Activated naive CD4-positive, alpha-beta T cell treated with anti-CD3 and anti-CD28 coated beads, Interleukin-2, amount 10 ng/mL, durations not matched to agents 7 days and 5 days (primary cell): ENCODE measurements around the gene SLC45A1.

Experiments used
- CTCF ChIA-PET: fragments of 350-600 bp; sonication (Branson Sonifier 250); formaldehyde crosslinking; loops from one replicate; lab custom pipeline; 2021; ENCODE audit warnings: antibody characterized with exemption; lab: Charles Lee
- DNase-seq: peaks from one replicate; pipeline ENCODE4 v3.0.0-alpha.2; 2020
- H3K27ac Mint-ChIP-seq: one replicate; pipeline ENCODE4 v1.8.0; 2021; ENCODE audit warnings: mild to moderate bottlenecking, moderate library complexity, mixed read lengths
- H3K27me3 Mint-ChIP-seq: one replicate; pipeline ENCODE4 v1.8.0; 2021; ENCODE audit warnings: mild to moderate bottlenecking, mixed read lengths
- H3K36me3 Mint-ChIP-seq: one replicate; pipeline ENCODE4 v1.8.0; 2021; ENCODE audit warnings: mixed read lengths
- H3K4me1 Mint-ChIP-seq: one replicate; pipeline ENCODE4 v1.8.0; 2021; ENCODE audit warnings: mixed read lengths
- H3K4me3 Mint-ChIP-seq: one replicate; pipeline ENCODE4 v1.8.0; 2021; ENCODE audit warnings: mild to moderate bottlenecking, moderate library complexity, mixed read lengths
- H3K9me3 Mint-ChIP-seq: one replicate; pipeline ENCODE4 v1.8.0; 2021; ENCODE audit warnings: mixed read lengths

The SLC45A1 gene

GRCh38 chr1:8294170-8294697 lies 23.7 kb upstream of the SLC45A1 start:
- Mint-ChIP-seq H3K27ac (no peak overlapping the region), H3K27me3 (peaks cover 16% of the 10 kb centered on the region), H3K36me3 (no peaks in the 10 kb centered on the region), H3K4me1 (no peaks in the 10 kb centered on the region), H3K9me3 (no peaks in the 10 kb centered on the region), H3K4me3 (no peak overlapping the region)
- CTCF ChIA-PET: interaction anchor here (1.1 kb wide), 1 partner anchor 319 kb away, joined by 3 read pairs; no protein-coding TSS in a partner anchor
- no peak for DNase-seq

- H3K4me3 Mint-ChIP-seq: no peak overlapping the region
- no peaks in the 10 kb centered on the region for H3K36me3 Mint-ChIP-seq
- no peak overlapping the region for H3K27ac Mint-ChIP-seq
- H3K4me1 Mint-ChIP-seq: no peaks in the 10 kb centered on the region
- no peak for DNase-seq
- CTCF ChIA-PET: interaction anchor here (0.9 to 1.4 kb wide), 2 partner anchors 58 to 282 kb away, joined by 5 read pairs; no protein-coding TSS in a partner anchor
- peaks cover 24% of the 10 kb centered on the region for H3K27me3 Mint-ChIP-seq
- H3K9me3 Mint-ChIP-seq: no peaks in the 10 kb centered on the region
Observed at GRCh38 chr1:8297245-8297644, 20.7 kb upstream of the SLC45A1 start.

GRCh38 chr1:8299963-8300362 lies 18.0 kb upstream of the SLC45A1 start:
- H3K4me1 Mint-ChIP-seq: no peaks in the 10 kb centered on the region
- no peak overlapping the region for H3K27ac Mint-ChIP-seq
- H3K4me3 Mint-ChIP-seq: no peak overlapping the region
- no peak for DNase-seq
- H3K36me3 Mint-ChIP-seq: no peaks in the 10 kb centered on the region
- no peaks in the 10 kb centered on the region for H3K9me3 Mint-ChIP-seq
- peaks cover 16% of the 10 kb centered on the region for H3K27me3 Mint-ChIP-seq
- CTCF ChIA-PET: no interaction called here

GRCh38 chr1:8302081-8302956 lies 15.6 kb upstream of the SLC45A1 start:
- Mint-ChIP-seq H3K9me3 (no peaks in the 10 kb centered on the region), H3K27ac (no peak overlapping the region), H3K4me3 (no peak overlapping the region), H3K27me3 (peaks cover 24% of the 10 kb centered on the region), H3K36me3 (no peaks in the 10 kb centered on the region), H3K4me1 (no peaks in the 10 kb centered on the region)
- no peak for DNase-seq
- CTCF ChIA-PET: interaction anchor here (0.7 to 1.7 kb wide), 4 partner anchors 12 to 322 kb away, joined by 3 to 6 read pairs (median 3); no protein-coding TSS in a partner anchor

- no peak overlapping the region for H3K4me3 Mint-ChIP-seq
- H3K27ac Mint-ChIP-seq: no peak overlapping the region
- no peaks in the 10 kb centered on the region for H3K4me1 Mint-ChIP-seq
- H3K9me3 Mint-ChIP-seq: no peaks in the 10 kb centered on the region
- CTCF ChIA-PET: interaction anchor here (1.1 kb wide), 1 partner anchor 271 kb away, joined by 3 read pairs; no protein-coding TSS in a partner anchor
- no peaks in the 10 kb centered on the region for H3K36me3 Mint-ChIP-seq
- H3K27me3 Mint-ChIP-seq: peaks cover 29% of the 10 kb centered on the region
- no peak for DNase-seq
Observed at GRCh38 chr1:8303141-8303540, 14.8 kb upstream of the SLC45A1 start.

- Mint-ChIP-seq H3K27ac (no peak overlapping the region), H3K27me3 (peaks cover 33% of the 10 kb centered on the region), H3K36me3 (no peaks in the 10 kb centered on the region), H3K9me3 (no peaks in the 10 kb centered on the region), H3K4me1 (no peaks in the 10 kb centered on the region), H3K4me3 (no peak overlapping the region)
- CTCF ChIA-PET: interaction anchor here (1.1 kb wide), 1 partner anchor 272 kb away, joined by 3 read pairs; no protein-coding TSS in a partner anchor
- DNase-seq: no peak
Observed at GRCh38 chr1:8303876-8304275, 14.0 kb upstream of the SLC45A1 start.

- no peak for DNase-seq
- no peaks in the 10 kb centered on the region for H3K4me1 Mint-ChIP-seq
- no peak overlapping the region for H3K27ac Mint-ChIP-seq
- H3K36me3 Mint-ChIP-seq: no peaks in the 10 kb centered on the region
- H3K9me3 Mint-ChIP-seq: no peaks in the 10 kb centered on the region
- H3K4me3 Mint-ChIP-seq: no peak overlapping the region
- peaks cover 29% of the 10 kb centered on the region for H3K27me3 Mint-ChIP-seq
- CTCF ChIA-PET: no interaction called here
Observed at GRCh38 chr1:8307628-8308027, 10.3 kb upstream of the SLC45A1 start.

GRCh38 chr1:8311068-8311718 lies 6.7 kb upstream of the SLC45A1 start:
- Mint-ChIP-seq H3K4me3 (no peak overlapping the region), H3K36me3 (no peaks in the 10 kb centered on the region), H3K4me1 (peaks cover 15% of the 10 kb centered on the region), H3K27me3 (peaks cover 51% of the 10 kb centered on the region), H3K9me3 (no peaks in the 10 kb centered on the region), H3K27ac (no peak overlapping the region)
- no peak for DNase-seq
- CTCF ChIA-PET: interaction anchor here (1.1 to 7.8 kb wide), 2 partner anchors 159 to 295 kb away, joined by 3 to 105 read pairs; no protein-coding TSS in a partner anchor

GRCh38 chr1:8312235-8313218 lies 5.4 kb upstream of the SLC45A1 start:
- Mint-ChIP-seq H3K27me3 (peaks cover 54% of the 10 kb centered on the region), H3K4me3 (no peak overlapping the region), H3K9me3 (no peaks in the 10 kb centered on the region), H3K36me3 (no peaks in the 10 kb centered on the region), H3K27ac (no peak overlapping the region), H3K4me1 (peaks cover 16% of the 10 kb centered on the region)
- DNase-seq: no peak
- CTCF ChIA-PET: interaction anchor here (2.4 to 7.8 kb wide), 3 partner anchors 282 to 304 kb away, joined by 5 to 105 read pairs (median 39); no protein-coding TSS in a partner anchor

- Mint-ChIP-seq H3K4me3 (no peak overlapping the region), H3K27me3 (peaks cover 54% of the 10 kb centered on the region), H3K4me1 (peaks cover 18% of the 10 kb centered on the region), H3K9me3 (no peaks in the 10 kb centered on the region), H3K36me3 (no peaks in the 10 kb centered on the region), H3K27ac (no peak overlapping the region)
- CTCF ChIA-PET: interaction anchor here (2.4 to 7.8 kb wide), 3 partner anchors 283 to 305 kb away, joined by 5 to 105 read pairs (median 39); no protein-coding TSS in a partner anchor
- DNase-seq: no peak
Observed at GRCh38 chr1:8313231-8313630, 4.7 kb upstream of the SLC45A1 start.

GRCh38 chr1:8314346-8315280 lies 3.3 kb upstream of the SLC45A1 start:
- peaks cover 59% of the 10 kb centered on the region for H3K27me3 Mint-ChIP-seq
- DNase-seq: peak; percentile 66
- no peak overlapping the region for H3K4me3 Mint-ChIP-seq
- CTCF ChIA-PET: interaction anchor here (0.7 to 7.8 kb wide), 15 partner anchors 9 to 339 kb away, joined by 3 to 105 read pairs (median 5); no protein-coding TSS in a partner anchor
- H3K27ac Mint-ChIP-seq: no peak overlapping the region
- H3K4me1 Mint-ChIP-seq: peaks cover 24% of the 10 kb centered on the region
- no peaks in the 10 kb centered on the region for H3K9me3 Mint-ChIP-seq
- no peaks in the 10 kb centered on the region for H3K36me3 Mint-ChIP-seq
